Heart right ventricle (tissue), 16 donors: ENCODE measurements around the gene GSKIP. TPM values are rescaled to one million over a fixed set of nuclear protein-coding genes. Genes with fewer than 3 reads are reported as not detected.

Experiments
- ATAC-seq, 8 donors: fragments of 200-7000 bp; cut with Tn5 transposase; one replicate each; pipeline ENCODE4 v1.9.1; 2020; ENCODE audit warnings: mild to moderate bottlenecking in 8 of 8, moderate library complexity in 8 of 8, moderate number of reproducible peaks in 1 of 8
- DNase-seq, 2 donors: peaks; one replicate each; pipeline ENCODE4 v3.0.0-alpha.2; 2020
- H3K27ac ChIP-seq, 10 donors: fragments of 200-600 bp; sonication (generic) in 2 of 10; one replicate each; pipeline versions ENCODE4 v1.5.0 to v1.8.0; 2020 to 2022; ENCODE audit warnings: mild to moderate bottlenecking in 3 of 10
- H3K27me3 ChIP-seq, 7 donors: fragments of 200-600 bp; one replicate each; pipeline ENCODE4 v1.8.0; 2021 to 2022; ENCODE audit warnings: mild to moderate bottlenecking in 2 of 7
- H3K36me3 ChIP-seq, 9 donors: fragments of 200-600 bp; sonication (generic) in 1 of 9; one replicate each; pipeline versions ENCODE4 v1.5.0 to v1.8.0; 2020 to 2022; ENCODE audit warnings: mild to moderate bottlenecking in 2 of 9
- H3K4me1 ChIP-seq, 9 donors: fragments of 200-600 bp; sonication (generic) in 1 of 9; one replicate each; pipeline versions ENCODE4 v1.5.0 to v1.8.0; 2020 to 2022; ENCODE audit warnings: mild to moderate bottlenecking in 4 of 9
- H3K4me3 ChIP-seq, 10 donors: fragments of 200-600 bp; sonication (generic) in 2 of 10; one replicate each; pipeline versions ENCODE4 v1.5.0 to v1.8.0; 2020 to 2022; ENCODE audit warnings: mild to moderate bottlenecking in 7 of 10, moderate library complexity in 2 of 10
- H3K9me3 ChIP-seq, 11 donors: fragments of 200-600 bp in 10 of 11; sonication (generic) in 2 of 11; one replicate each; pipeline versions ENCODE4 v1.5.0 to v1.8.0; 2013 to 2022; ENCODE audit warnings: mild to moderate bottlenecking in 2 of 11, control low read depth in 1 of 11, moderate library complexity in 1 of 11
- CTCF ChIP-seq, 9 donors: fragments of 200-600 bp; sonication (generic) in 2 of 9; IDR thresholded peaks; one replicate each; pipeline versions ENCODE4 v1.5.0 to v1.8.0; 2021 to 2022; ENCODE audit warnings: antibody characterized with exemption in 9 of 9, mild to moderate bottlenecking in 5 of 9, moderate library complexity in 1 of 9
- WGBS, 2 donors: extraction: QIAGEN DNeasy Blood & Tissue Kit; methylation state at CpG; one replicate each; pipeline ENCODE4 v1.1.7; 2013; ENCODE audit warnings: inconsistent platforms in 1 of 2; 5-methylcytosine and 5-hydroxymethylcytosine counted together
- intact Hi-C, 10 donors: fragments of 100-400 bp; cut with DNase I; formaldehyde crosslinking; loops; one replicate each; pipeline versions ENCODE4 v1.11.1 to v1.14.2; 2022
- polyA plus RNA-seq, 2 donors: library from polyadenylated mRNA; stranded (reverse); fragments of 200-250 nt; gene quantifications; one replicate each; pipeline ENCODE4 v1.2.3, GENCODE V29; 2013
- total RNA-seq, 10 donors: library from RNA; stranded (reverse); fragmentation: NEBNext Ultra II Directional in 3 of 10; extraction: Animal tissue kit (Norgen Biotek cat#: 25700) in 3 of 10; gene quantifications; one replicate each; pipeline versions ENCODE4 v1.2.1 to v1.2.4, GENCODE V29; 2021 to 2023
- donor health status: Arrhythmogenic right ventricular cardiomyopathy.
- donor health status: ischemic (EF 13 %, LVEDD 7.1; RV severe dilation, severe dysfunction).
- donor health status: healthy with polysubstance abuse.
- donor health status: DM: no; HTN: yes; CAD: no.
- donor health status: DM: no; HTN: no; CAD: no.
- donor health status: ischemic (EF 25% LVEDD 6.9; RV normal size, moderate dysfunction).
- donor health status: ischemic (EF 25% LVEDD 5.7; RV mildly dilated, moderate dysfunction).
- donor health status: healthy.
- donor health status: DM: yes; HTN: yes; CAD: no.
- donor health status: Ischemic cardiomyopathy.
- donor health status: ischemic (EF 35%, LVEDD 5.7; RV mildly dilated, moderate dysfunction).
- donor health status: nonischemic (EF 11% LVEDD 7.7; RV severe dilation, severe dysfunction).
- donor health status: DM: yes; HTN: yes; CAD: no.
- donor health status: PGD.
- donor health status: ischemic (EF 29% LVEDD 5.4; RV normal size, mild dysfunction).
- donor health status: nonischemic (EF 23%, LVEDD 6.1; RV moderate dilation, normal function).

Gene GSKIP
- total and polyA plus RNA-seq, 12 donors, result 3.4 to 18.8 (median 12.2) TPM

- Histone ChIP-seq H3K4me1 (peaks cover 0 to 7% (median 0%) of the 10 kb centered on the region in 9 donors), H3K4me3 (no peak overlapping the region), H3K27ac (no peak overlapping the region), H3K27me3 (peaks cover 0 to 7% (median 0%) of the 10 kb centered on the region in 7 donors), H3K9me3 (no peaks in the 10 kb centered on the region), H3K36me3 (no peaks in the 10 kb centered on the region)
- DNase-seq, result no peak
- intact Hi-C loops, result no loop called here
- WGBS, 2 donors, result 60 to 62% methylated on average over 3 of the region's 3 CpGs
- ATAC-seq, result no peak
- no peak for TF ChIP-seq CTCF (IDR thresholded peaks at IDR 0.05)
Measured at GRCh38 chr14:96407935-96408570, 44.7 kb downstream of the GSKIP start.

GRCh38 chr14:96408608-96409007 lies 45.3 kb downstream of the GSKIP start:
- peaks cover 0 to 7% (median 0%) of the 10 kb centered on the region in 7 donors for H3K27me3 ChIP-seq
- no peak overlapping the region for H3K4me3 ChIP-seq
- intact Hi-C loops, result no loop called here
- no peaks in the 10 kb centered on the region for H3K36me3 ChIP-seq
- H3K4me1 ChIP-seq, result peaks cover 0 to 3% (median 0%) of the 10 kb centered on the region in 9 donors
- WGBS, 2 donors, result 86 to 87% methylated on average over 12 of the region's 12 CpGs
- TF ChIP-seq CTCF (IDR thresholded peaks at IDR 0.05), result no peak
- no peak overlapping the region for H3K27ac ChIP-seq
- ATAC-seq (no peak), DNase-seq (no peak)
- no peaks in the 10 kb centered on the region for H3K9me3 ChIP-seq

GRCh38 chr14:96409701-96410100 lies 46.4 kb downstream of the GSKIP start:
- H3K4me3 ChIP-seq, result no peak overlapping the region
- TF ChIP-seq CTCF (IDR thresholded peaks at IDR 0.05), result no peak
- ATAC-seq, result peak in 1 of 8 donors; percentile 35
- WGBS, 2 donors, result 81 to 83% methylated on average over 9 of the region's 9 CpGs
- H3K9me3 ChIP-seq, result no peaks in the 10 kb centered on the region
- H3K27ac ChIP-seq, result no peak overlapping the region
- no peaks in the 10 kb centered on the region for H3K36me3 ChIP-seq
- H3K4me1 ChIP-seq, result no peaks in the 10 kb centered on the region
- intact Hi-C loops, result loop anchor here in 1 of 10 donors (10.0 kb wide), 1 partner anchor 295 kb away; no protein-coding TSS in a partner anchor
- DNase-seq, result no peak
- peaks cover 0 to 7% (median 0%) of the 10 kb centered on the region in 7 donors for H3K27me3 ChIP-seq

GRCh38 chr14:96410119-96410518 lies 46.8 kb downstream of the GSKIP start:
- intact Hi-C loops, result loop anchor here in 1 of 10 donors (10.0 kb wide), 1 partner anchor 295 kb away; no protein-coding TSS in a partner anchor
- no peak for TF ChIP-seq CTCF (IDR thresholded peaks at IDR 0.05)
- Histone ChIP-seq H3K4me1 (no peaks in the 10 kb centered on the region), H3K27me3 (peaks cover 0 to 7% (median 0%) of the 10 kb centered on the region in 7 donors), H3K4me3 (no peak overlapping the region), H3K9me3 (no peaks in the 10 kb centered on the region), H3K27ac (no peak overlapping the region), H3K36me3 (no peaks in the 10 kb centered on the region)
- 93% methylated on average over 4 of the region's 4 CpGs for WGBS, 2 donors
- ATAC-seq, result no peak
- no peak for DNase-seq
